Measurements from ENCODE around the gene GSK3B. TPM values are rescaled to one million over a fixed set of nuclear protein-coding genes. Genes with fewer than 3 reads are reported as not detected.

The GSK3B gene
- total and polyA plus RNA-seq, 2 donors (not counting 3 experiments of a cell fraction or from before 2014, with no cell fraction given) = 22.1 to 50.1 TPM

GRCh38 chr3:120100711-120101110 lies 6.5 kb upstream of the GSK3B start:
- no peaks in the 10 kb centered on the region for H3K9me1 ChIP-seq (replicated peaks; ENCODE audit: control insufficient read depth, extremely low read depth, insufficient read depth, low read length)
- no peaks in the 10 kb centered on the region for H3K27me3 ChIP-seq (ENCODE audit: control insufficient read depth in 2 of 2, insufficient read depth in 2 of 2, low read length in 2 of 2)
- intact Hi-C loops (cut with micrococcal nuclease) (no loop called here), dilution Hi-C loops (cut with MboI; ENCODE audit: extremely low pct_ligation_motif_present, low sequenced_read_pairs) (no loop called here)
- CTCF ChIA-PET = interaction anchor here (0.8 to 1.3 kb wide), 3 partner anchors 30 to 47 kb away, joined by 3 read pairs; no protein-coding TSS in a partner anchor
- no peak overlapping the region for H2AFZ ChIP-seq (ENCODE audit: low read depth, low read length)
- BruUV-seq (replicated peaks) = no TSS peak
- TF ChIP-seq POLR2AphosphoS5 (IDR thresholded peaks at IDR 0.05; ENCODE audit: insufficient read depth, low read depth, low read length) = no peak
- TF ChIP-seq POLR2A (IDR thresholded peaks at IDR 0.05; ENCODE audit: low read depth, low read length) = no peak
- no peak for TF ChIP-seq MAX (IDR thresholded peaks at IDR 0.05; ENCODE audit: insufficient read depth, insufficient read length)
- no peak for TF ChIP-seq GATA2 (IDR thresholded peaks at IDR 0.05; ENCODE audit: insufficient read depth, insufficient read length, low read depth, low read length)
- TF ChIP-seq FOS (IDR thresholded peaks at IDR 0.05; ENCODE audit: borderline replicate concordance, insufficient read depth, low read length) = no peak
- TF ChIP-seq, protein P1, sequence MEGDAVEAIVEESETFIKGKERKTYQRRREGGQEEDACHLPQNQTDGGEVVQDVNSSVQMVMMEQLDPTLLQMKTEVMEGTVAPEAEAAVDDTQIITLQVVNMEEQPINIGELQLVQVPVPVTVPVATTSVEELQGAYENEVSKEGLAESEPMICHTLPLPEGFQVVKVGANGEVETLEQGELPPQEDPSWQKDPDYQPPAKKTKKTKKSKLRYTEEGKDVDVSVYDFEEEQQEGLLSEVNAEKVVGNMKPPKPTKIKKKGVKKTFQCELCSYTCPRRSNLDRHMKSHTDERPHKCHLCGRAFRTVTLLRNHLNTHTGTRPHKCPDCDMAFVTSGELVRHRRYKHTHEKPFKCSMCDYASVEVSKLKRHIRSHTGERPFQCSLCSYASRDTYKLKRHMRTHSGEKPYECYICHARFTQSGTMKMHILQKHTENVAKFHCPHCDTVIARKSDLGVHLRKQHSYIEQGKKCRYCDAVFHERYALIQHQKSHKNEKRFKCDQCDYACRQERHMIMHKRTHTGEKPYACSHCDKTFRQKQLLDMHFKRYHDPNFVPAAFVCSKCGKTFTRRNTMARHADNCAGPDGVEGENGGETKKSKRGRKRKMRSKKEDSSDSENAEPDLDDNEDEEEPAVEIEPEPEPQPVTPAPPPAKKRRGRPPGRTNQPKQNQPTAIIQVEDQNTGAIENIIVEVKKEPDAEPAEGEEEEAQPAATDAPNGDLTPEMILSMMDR (IDR thresholded peaks at IDR 0.05; ENCODE audit: extremely low read depth in 1 of 2, insufficient read depth in 1 of 2, low read depth in 1 of 2, low read length in 2 of 2) = no peak
- TF ChIP-seq EZH2 (IDR thresholded peaks at IDR 0.05; ENCODE audit: borderline replicate concordance, low read depth, low read length, severe bottlenecking) = no peak
- no peak for TF ChIP-seq JUN (IDR thresholded peaks at IDR 0.05; ENCODE audit: borderline replicate concordance, insufficient read depth, insufficient read length, low read depth)
- no peak for TF ChIP-seq MYC (IDR thresholded peaks at IDR 0.05; ENCODE audit: low read depth, low read length)
- no peak overlapping the region for H3K4me3 ChIP-seq (replicated peaks in 1 of 3; ENCODE audit: insufficient read depth in 1 of 3, low read depth in 1 of 3, low read length in 3 of 3)
- no peak for DNase-seq (ENCODE audit: low read depth, low spot score)
- peaks cover 11% of the 10 kb centered on the region for H3K79me2 ChIP-seq (ENCODE audit: control insufficient read depth, insufficient read depth, low read length)
- FAIRE-seq = no peak
- no peaks in the 10 kb centered on the region for H3K9me3 ChIP-seq (replicated peaks; ENCODE audit: control insufficient read depth, insufficient read depth, low read length)
- H4K20me1 ChIP-seq (replicated peaks; ENCODE audit: control insufficient read depth, extremely low read depth, insufficient read depth, low read length) = no peaks in the 10 kb centered on the region
- H3K4me1 ChIP-seq (ENCODE audit: control insufficient read depth, extremely low read depth, insufficient read depth, low read length) = peaks cover 9% of the 10 kb centered on the region
- no peak overlapping the region for H3K27ac ChIP-seq (ENCODE audit: insufficient read depth, low read depth, low read length)
- POLR2A ChIA-PET = no interaction called here
- H3K4me2 ChIP-seq (ENCODE audit: insufficient read depth, low read length) = no peak overlapping the region
- H3K9ac ChIP-seq (replicated peaks; ENCODE audit: extremely low read depth, insufficient read depth, low read length) = no peak overlapping the region
- no peaks in the 10 kb centered on the region for H3K36me3 ChIP-seq (ENCODE audit: control insufficient read depth in 2 of 2, extremely low read depth in 1 of 2, insufficient read depth in 2 of 2, low read length in 2 of 2)
